GM21717 (cell line): ENCODE data around the gene RNLS.

Source experiments
- ATAC-seq: cut with Tn5 transposase; IDR thresholded peaks from one replicate; pipeline ENCODE4 v1.9.1; 2021; ENCODE audit warnings: mild to moderate bottlenecking, moderate library complexity; ENCODE audit not compliant: unreplicated experiment

Gene RNLS

GRCh38 chr10:88237896-88238614 is 345.1 kb downstream of the RNLS start:
- ATAC-seq = no peak

- ATAC-seq = no peak
These were observed 346.9 kb downstream of the RNLS start for GRCh38 chr10:88236121-88236743.

- ATAC-seq = no peak
These were observed 348.8 kb downstream of the RNLS start for GRCh38 chr10:88234297-88234696.

- no peak for ATAC-seq
These were observed 349.2 kb downstream of the RNLS start for GRCh38 chr10:88233870-88234269.

- no peak for ATAC-seq
These were observed 350.1 kb downstream of the RNLS start for GRCh38 chr10:88232983-88233543.

GRCh38 chr10:88232029-88232895 is 350.9 kb downstream of the RNLS start:
- no peak for ATAC-seq

- ATAC-seq = no peak
These were observed 352.9 kb downstream of the RNLS start for GRCh38 chr10:88230251-88230650.

- ATAC-seq = no peak
These were observed 355.0 kb downstream of the RNLS start for GRCh38 chr10:88228130-88228529.

GRCh38 chr10:88227342-88228018 is 355.6 kb downstream of the RNLS start:
- ATAC-seq = no peak

- no peak for ATAC-seq
These were observed 356.2 kb downstream of the RNLS start for GRCh38 chr10:88226891-88227290.

GRCh38 chr10:88226071-88226659 is 357.0 kb downstream of the RNLS start:
- ATAC-seq = no peak
